Neural cell (in vitro differentiated cells): Measurements from ENCODE around the gene ARID4A.

Source experiments
- CTCF ChIP-seq: fragments of 450-650 bp; IDR thresholded peaks from 2 replicates; pipeline ENCODE4 v1.5.1; 2014; ENCODE audit warnings: antibody characterized with exemption, mild to moderate bottlenecking, moderate library complexity; ENCODE audit not compliant: poor library complexity, severe bottlenecking
- EP300 ChIP-seq: fragments of 450-650 bp; conservative IDR thresholded peaks from 2 replicates; pipeline ENCODE4 v1.6.1; 2014; ENCODE audit warnings: antibody characterized with exemption, mild to moderate bottlenecking, moderate library complexity; ENCODE audit not compliant: poor library complexity, severe bottlenecking
- EZH2 ChIP-seq: fragments of 200-600, 300-800 bp; shearing (Covaris generic), sonication (generic); IDR thresholded peaks from 2 replicates; pipeline ENCODE4 v1.6.1; 2014; ENCODE audit warnings: antibody characterized with exemption, low read length, borderline replicate concordance, mild to moderate bottlenecking; ENCODE audit not compliant: insufficient read depth, poor library complexity, severe bottlenecking
- MXI1 ChIP-seq: fragments of 450-650 bp; conservative IDR thresholded peaks from 2 replicates; pipeline ENCODE4 v1.6.1; 2014; ENCODE audit warnings: antibody characterized with exemption, mild to moderate bottlenecking; ENCODE audit not compliant: poor library complexity, severe bottlenecking
- POLR2AphosphoS5 ChIP-seq: IDR thresholded peaks from 2 replicates; pipeline ENCODE4 v1.6.1; 2012
- RAD21 ChIP-seq: fragments of 450-650 bp; conservative IDR thresholded peaks from 2 replicates; pipeline ENCODE4 v1.6.1; 2014; ENCODE audit warnings: antibody characterized with exemption, mild to moderate bottlenecking, moderate library complexity
- REST ChIP-seq: IDR thresholded peaks from 2 replicates; pipeline ENCODE4 v1.6.1; 2012; ENCODE audit warnings: borderline replicate concordance
- SMC3 ChIP-seq: fragments of 450-650 bp; conservative IDR thresholded peaks from 2 replicates; pipeline ENCODE4 v1.6.1; 2014; ENCODE audit warnings: antibody characterized with exemption, mild to moderate bottlenecking, moderate library complexity; ENCODE audit not compliant: poor library complexity
- TAF1 ChIP-seq: IDR thresholded peaks from 2 replicates; pipeline ENCODE4 v1.6.1; 2012; ENCODE audit warnings: low read depth

DNA sequence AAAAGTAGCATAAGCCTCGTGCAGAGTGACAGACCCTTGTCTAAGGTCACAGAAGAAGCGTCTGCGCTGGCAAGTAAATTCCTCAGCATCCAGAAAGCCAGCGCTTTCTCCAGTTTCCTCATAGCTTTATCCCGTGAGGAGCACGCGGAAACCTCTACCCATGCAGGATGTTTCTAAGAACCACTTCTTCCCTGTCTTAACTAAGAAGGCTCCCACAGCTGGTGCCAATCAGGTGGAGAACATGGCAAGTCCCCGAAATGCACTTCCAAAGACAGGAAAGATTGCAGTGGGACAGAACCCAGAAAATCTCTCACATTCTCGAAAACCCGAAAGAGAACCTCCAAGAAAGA lies 968 bp upstream of the ARID4A start:
- TF ChIP-seq CTCF (no peak), EZH2 (no peak), POLR2AphosphoS5 (no peak), SMC3 (peak; percentile 35), EP300 (no peak), RAD21 (no peak), MXI1 (peak; percentile 93), REST (no peak), TAF1 (no peak)
